Subcutaneous adipose tissue (tissue), 4 donors: ENCODE data around the gene C1orf87. TPM values are rescaled to one million over a fixed set of nuclear protein-coding genes. Genes with fewer than 3 reads are reported as not detected.

Experiments used
- CTCF ChIP-seq: fragments of 450-650 bp; IDR thresholded peaks from one replicate; pipeline ENCODE4 v1.5.1; 2016; ENCODE audit warnings: low read depth, mild to moderate bottlenecking, control low read depth, antibody characterized with exemption, moderate library complexity
- total RNA-seq, 4 donors: library from RNA; depleted of rRNA; stranded (reverse); fragments of >200 nt; gene quantifications; one replicate each; pipeline ENCODE4 v1.1.0, GENCODE V29; 2016

Gene C1orf87
- total RNA-seq, 4 donors from 2014 or later: 0.68 TPM; not detected in 3

DNA sequence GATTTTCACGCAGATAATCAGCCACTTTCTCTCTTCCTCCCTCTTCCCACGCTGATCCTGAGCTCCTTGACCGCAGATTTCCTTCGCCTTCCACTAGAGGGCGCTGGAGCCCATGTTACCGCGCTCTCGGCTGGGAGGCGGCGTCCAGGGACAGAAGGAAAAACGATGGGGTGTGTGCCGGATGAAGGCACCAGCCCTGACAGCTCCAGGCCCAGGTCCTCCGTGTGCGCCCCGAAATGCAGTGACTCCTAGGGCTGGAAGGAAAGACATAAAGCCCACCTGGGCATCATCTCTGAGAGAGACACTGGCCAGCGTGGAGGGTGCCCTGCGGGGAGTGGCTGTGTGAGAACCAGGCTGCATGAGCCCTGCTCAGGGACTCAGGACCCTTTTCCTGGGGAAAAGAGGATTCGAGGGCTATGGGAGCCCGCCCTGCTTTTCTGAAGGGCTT is 102.1 kb downstream of the C1orf87 start:
- no peak for TF ChIP-seq CTCF

GRCh38 chr1:59967780-59968179 is 105.8 kb downstream of the C1orf87 start:
- TF ChIP-seq CTCF: no peak

- no peak for TF ChIP-seq CTCF
These were observed 106.4 kb downstream of the C1orf87 start for GRCh38 chr1:59967141-59967697.

- TF ChIP-seq CTCF: no peak
These were observed 121.5 kb downstream of the C1orf87 start for GRCh38 chr1:59952065-59952464.

- no peak for TF ChIP-seq CTCF
These were observed 123.9 kb downstream of the C1orf87 start for GRCh38 chr1:59949648-59950047.

GRCh38 chr1:59948990-59949389 is 124.6 kb downstream of the C1orf87 start:
- TF ChIP-seq CTCF: no peak

DNA sequence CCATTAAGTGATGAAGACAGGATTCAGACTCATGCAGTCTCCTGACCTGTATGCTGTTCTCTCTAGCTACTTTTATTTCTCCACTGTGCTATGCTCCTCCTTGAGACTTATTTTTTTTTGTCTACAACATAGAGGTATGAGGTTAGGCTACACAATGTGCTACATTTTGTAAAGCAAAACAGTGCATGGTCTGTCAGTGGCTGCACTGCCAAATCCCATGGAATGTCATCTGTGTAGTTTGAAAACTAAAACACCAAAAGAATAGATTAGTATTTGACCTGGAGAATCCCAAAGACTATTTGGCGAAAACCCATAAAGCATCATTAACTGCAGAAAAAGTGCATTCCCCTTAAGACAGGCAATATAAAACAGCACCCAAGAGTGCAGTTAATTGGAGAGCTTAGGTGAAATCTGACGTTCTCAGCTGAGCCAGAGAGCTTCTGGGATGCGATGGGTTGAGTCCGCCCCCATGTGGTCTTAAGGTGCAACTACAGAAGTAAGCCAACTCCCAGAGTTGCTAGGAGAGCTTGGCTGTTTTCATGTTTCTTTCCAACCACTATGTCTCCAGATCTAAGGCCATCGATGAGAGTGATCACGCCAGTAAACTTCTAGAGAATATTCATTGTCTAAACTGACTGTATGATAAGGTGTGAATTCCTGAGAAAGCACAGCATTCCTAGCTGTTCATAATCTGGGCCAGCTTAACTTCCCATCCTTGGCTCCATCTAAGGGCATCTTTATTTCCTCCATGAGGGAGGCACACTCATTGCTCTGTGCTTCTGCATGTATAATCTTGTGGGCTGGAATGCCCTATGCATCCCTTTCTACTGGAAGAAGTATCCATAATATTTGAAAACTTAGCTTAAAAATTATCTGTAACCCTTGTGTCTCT is 126.3 kb downstream of the C1orf87 start:
- TF ChIP-seq CTCF: no peak
